A549 (cell line): ENCODE measurements around the gene COL13A1. TPM values are rescaled to one million over a fixed set of nuclear protein-coding genes. Genes with fewer than 3 reads are reported as not detected.

Experiments used
- ATAC-seq, 2 experiments: fragments of 200-7000 bp in 1 of 2; fragments of >200 bp in 1 of 2; cut with Nextera tagmentation in 1 of 2; cut with Tn5 transposase in 1 of 2; 3 replicates each; pipeline versions ENCODE4 v1.8.0 to v1.9.1; 2018 to 2020; ENCODE audit warnings: mild to moderate bottlenecking in 1 of 2, moderate library complexity in 1 of 2
- CTCF ChIA-PET: fragments of 300-600 bp; sonication (Branson Sonifier 250); formaldehyde crosslinking; extraction: SDS; loops from one replicate; lab custom pipeline; 2021; ENCODE audit warnings: antibody characterized with exemption, inconsistent platforms; lab: Yijun Ruan, JAX
- POLR2A ChIA-PET: fragments of 350-600 bp; formaldehyde crosslinking; extraction: SDS; loops from one replicate; lab custom pipeline; 2021; ENCODE audit warnings: antibody characterized with exemption, inconsistent platforms; lab: Yijun Ruan, JAX
- DNase-seq, 2 experiments: peaks; one replicate each; pipeline versions ENCODE4 v3.0.0 to v3.0.0-alpha.2; 2011 to 2016; ENCODE audit warnings: low read depth in 1 of 2, low spot score in 1 of 2
- FAIRE-seq: peaks from 2 replicates; lab custom pipeline; 2011; peaks lifted over from hg19 to GRCh38; lab: Jason Lieb, UNC
- H3K27ac ChIP-seq, 2 experiments: fragments of >200 bp; sonication (Bioruptor Twin); formaldehyde crosslinking; 3 replicates each; pipeline ENCODE4 v1.5.1; 2016 to 2017
- H3K4me1 ChIP-seq: fragments of >200 bp; sonication (Bioruptor Twin); formaldehyde crosslinking; 3 replicates; pipeline ENCODE4 v1.6.1; 2016
- H3K4me2 ChIP-seq: fragments of >200 bp; sonication (Bioruptor Twin); formaldehyde crosslinking; 3 replicates; pipeline ENCODE4 v1.6.1; 2016
- H3K4me3 ChIP-seq: fragments of >200 bp; sonication (Bioruptor Twin); formaldehyde crosslinking; 3 replicates; pipeline ENCODE4 v1.5.1; 2016
- H3K9me3 ChIP-seq: fragments of >200 bp; sonication (Bioruptor Twin); formaldehyde crosslinking; 3 replicates; pipeline ENCODE4 v1.6.1; 2016
- BCL3 ChIP-seq: fragments of >200 bp; sonication (Bioruptor Twin); formaldehyde crosslinking; IDR thresholded peaks from 3 replicates; pipeline ENCODE4 v1.6.1; 2016
- BHLHE40 ChIP-seq: IDR thresholded peaks from 2 replicates; pipeline ENCODE4 v1.6.1; 2012; ENCODE audit warnings: low read depth, low read length, inconsistent platforms
- CBX2 ChIP-seq: fragments of 200-600 bp; sonication (generic); IDR thresholded peaks from 2 replicates; pipeline ENCODE4 v1.6.1; 2016; ENCODE audit warnings: low read depth, mild to moderate bottlenecking, borderline replicate concordance
- CBX8 ChIP-seq: fragments of 200-600 bp; sonication (generic); IDR thresholded peaks from 2 replicates; pipeline ENCODE4 v1.6.1; 2016
- CEBPB ChIP-seq, 2 experiments: fragments of >200 bp in 1 of 2; sonication (Bioruptor Twin) in 1 of 2; formaldehyde crosslinking in 1 of 2; IDR thresholded peaks; 2 replicates each; pipeline ENCODE4 v1.6.1; 2012 to 2016
- CHD2 ChIP-seq: fragments of 150-350 bp; IDR thresholded peaks from 2 replicates; pipeline ENCODE4 v1.6.1; 2014; ENCODE audit warnings: low read length; ENCODE audit not compliant: partially characterized antibody
- EP300 ChIP-seq, 2 experiments: fragments of >200 bp; sonication (Bioruptor Twin); formaldehyde crosslinking; IDR thresholded peaks; 2 replicates in 1 of 2; 3 replicates in 1 of 2; pipeline ENCODE4 v1.6.1; 2016 to 2017
- ESRRA ChIP-seq: fragments of 150-350 bp; IDR thresholded peaks from 2 replicates; pipeline ENCODE4 v1.6.1; 2014; ENCODE audit warnings: mild to moderate bottlenecking, low read length, borderline replicate concordance
- FOSB ChIP-seq: fragments of 250-450 bp; sonication (Bioruptor Pico); IDR thresholded peaks from 2 replicates; pipeline ENCODE4 v1.5.0; 2020; ENCODE audit warnings: mild to moderate bottlenecking, moderate library complexity
- FOXS1 ChIP-seq: fragments of 250-450 bp; sonication (Bioruptor Pico); IDR thresholded peaks from 2 replicates; pipeline ENCODE4 v1.5.0; 2020; ENCODE audit warnings: mild to moderate bottlenecking, moderate library complexity
- HDAC2 ChIP-seq: fragments of 200-600 bp; sonication (generic); IDR thresholded peaks from 2 replicates; pipeline ENCODE4 v1.6.1; 2016
- HES2 ChIP-seq: fragments of >200 bp; sonication (Bioruptor Twin); formaldehyde crosslinking; IDR thresholded peaks from 2 replicates; pipeline ENCODE4 v1.6.1; 2016
- HMGXB4 ChIP-seq: fragments of 250-450 bp; sonication (Bioruptor Pico); IDR thresholded peaks from 2 replicates; pipeline ENCODE4 v1.5.0; 2021; ENCODE audit warnings: mild to moderate bottlenecking, moderate library complexity, borderline replicate concordance
- HOXB13 ChIP-seq: fragments of 250-450 bp; sonication (Bioruptor Pico); IDR thresholded peaks from 2 replicates; pipeline ENCODE4 v1.5.0; 2020; ENCODE audit warnings: low read depth, mild to moderate bottlenecking, moderate library complexity
- KDM5A ChIP-seq: fragments of 200-600 bp; sonication (generic); IDR thresholded peaks from 2 replicates; pipeline ENCODE4 v1.6.1; 2016; ENCODE audit warnings: antibody characterized with exemption, mild to moderate bottlenecking
- MAFK ChIP-seq: fragments of 450-650 bp; IDR thresholded peaks from 2 replicates; pipeline ENCODE4 v1.6.1; 2014; ENCODE audit not compliant: partially characterized antibody
- NPAS2 ChIP-seq: fragments of 250-450 bp; sonication (Bioruptor Pico); IDR thresholded peaks from 2 replicates; pipeline ENCODE4 v1.8.0; 2022; ENCODE audit warnings: mild to moderate bottlenecking, moderate library complexity, borderline replicate concordance
- NR3C1 ChIP-seq: fragments of >200 bp; sonication (Bioruptor Twin); formaldehyde crosslinking; IDR thresholded peaks from 3 replicates; pipeline ENCODE4 v1.6.1; 2017
- PBX3 ChIP-seq: IDR thresholded peaks from 2 replicates; pipeline ENCODE4 v1.6.1; 2012
- PHF8 ChIP-seq: fragments of 200-600 bp; sonication (generic); IDR thresholded peaks from 2 replicates; pipeline ENCODE4 v1.6.1; 2016; ENCODE audit warnings: low read depth, mild to moderate bottlenecking, antibody characterized with exemption, moderate library complexity, borderline replicate concordance
- POLR2AphosphoS2 ChIP-seq: conservative IDR thresholded peaks from 2 replicates; pipeline ENCODE4 v1.6.1; 2012; ENCODE audit warnings: low read length, improper control_type of control experiment, inconsistent platforms
- USF2 ChIP-seq: fragments of 450-650 bp; IDR thresholded peaks from 2 replicates; pipeline ENCODE4 v1.6.1; 2014; ENCODE audit warnings: antibody characterized with exemption
- ZC3H11A ChIP-seq: fragments of 450-650 bp; IDR thresholded peaks from 2 replicates; pipeline ENCODE4 v1.6.1; 2014; ENCODE audit warnings: antibody characterized with exemption, mild to moderate bottlenecking
- ZNF302 ChIP-seq: fragments of 250-450 bp; sonication (Bioruptor Pico); IDR thresholded peaks from 2 replicates; pipeline ENCODE4 v1.9.0; 2021; ENCODE audit warnings: inconsistent platforms, mild to moderate bottlenecking, moderate library complexity
- ZSCAN20 ChIP-seq: fragments of 250-450 bp; sonication (Bioruptor Pico); IDR thresholded peaks from 2 replicates; pipeline ENCODE4 v1.8.0; 2022; ENCODE audit warnings: mild to moderate bottlenecking, moderate library complexity
- WGBS: methylation state at CpG from one replicate; pipeline ENCODE4 v1.1.6; 2017; ENCODE audit errors: missing lambda C conversion rate; 5-methylcytosine and 5-hydroxymethylcytosine counted together
- polyA plus RNA-seq, 4 experiments: library from polyadenylated mRNA; depleted of rRNA in 3 of 4; stranded (reverse); fragments of >200 nt; fragmentation: RNase III in 1 of 4; extraction: RNeasy Plus Mini Kit Qiagen cat#74134 plus additional on column Dnase treatment in 1 of 4; gene quantifications; 2 replicates in 3 of 4; 3 replicates in 1 of 4; pipeline ENCODE4 v1.2.3, GENCODE V29; 2011 to 2017
- TF ChIP-seq, protein P1 (sequence below): fragments of >200 bp; sonication (Bioruptor Twin); formaldehyde crosslinking; IDR thresholded peaks from 3 replicates; pipeline ENCODE4 v1.5.1; 2016
- TF ChIP-seq, protein P2 (sequence below): IDR thresholded peaks from 2 replicates; pipeline ENCODE4 v1.6.1; 2012

Gene COL13A1
- polyA plus RNA-seq, 2 of the 4 experiments (the other 2 are of a cell fraction): 0.08 to 0.27 TPM

DNA sequence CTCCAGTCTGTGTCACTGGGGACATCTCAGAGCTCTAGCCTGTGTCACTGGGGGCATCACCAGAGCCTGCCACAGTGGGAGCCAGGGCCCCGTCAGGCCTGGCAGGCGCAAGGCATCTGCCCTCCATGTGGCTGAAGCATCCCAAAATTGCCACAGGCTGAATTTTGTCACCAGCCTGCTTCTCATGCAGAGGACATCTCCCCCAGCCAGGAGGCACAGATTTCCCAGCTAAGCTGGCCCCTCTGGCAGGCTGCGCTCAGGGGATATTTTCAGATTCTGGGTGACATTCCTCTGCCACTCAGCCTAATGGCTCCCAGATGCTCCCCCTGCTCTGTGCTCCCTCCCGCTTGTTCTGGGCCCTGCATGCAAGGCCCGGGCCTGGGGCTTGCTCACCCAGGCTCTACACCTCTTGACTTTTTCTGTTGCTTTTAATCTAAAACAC, 64.6 kb downstream of the COL13A1 start:
- WGBS: 78% methylated on average over 5 of the region's 5 CpGs
- CTCF ChIA-PET: interaction anchor here (1.3 to 9.0 kb wide), 2 partner anchors 16 to 48 kb away, joined by 3 to 103 read pairs; no protein-coding TSS in a partner anchor
- no peak overlapping the region for H3K4me3 ChIP-seq
- DNase-seq: no peak
- TF ChIP-seq, protein P1, sequence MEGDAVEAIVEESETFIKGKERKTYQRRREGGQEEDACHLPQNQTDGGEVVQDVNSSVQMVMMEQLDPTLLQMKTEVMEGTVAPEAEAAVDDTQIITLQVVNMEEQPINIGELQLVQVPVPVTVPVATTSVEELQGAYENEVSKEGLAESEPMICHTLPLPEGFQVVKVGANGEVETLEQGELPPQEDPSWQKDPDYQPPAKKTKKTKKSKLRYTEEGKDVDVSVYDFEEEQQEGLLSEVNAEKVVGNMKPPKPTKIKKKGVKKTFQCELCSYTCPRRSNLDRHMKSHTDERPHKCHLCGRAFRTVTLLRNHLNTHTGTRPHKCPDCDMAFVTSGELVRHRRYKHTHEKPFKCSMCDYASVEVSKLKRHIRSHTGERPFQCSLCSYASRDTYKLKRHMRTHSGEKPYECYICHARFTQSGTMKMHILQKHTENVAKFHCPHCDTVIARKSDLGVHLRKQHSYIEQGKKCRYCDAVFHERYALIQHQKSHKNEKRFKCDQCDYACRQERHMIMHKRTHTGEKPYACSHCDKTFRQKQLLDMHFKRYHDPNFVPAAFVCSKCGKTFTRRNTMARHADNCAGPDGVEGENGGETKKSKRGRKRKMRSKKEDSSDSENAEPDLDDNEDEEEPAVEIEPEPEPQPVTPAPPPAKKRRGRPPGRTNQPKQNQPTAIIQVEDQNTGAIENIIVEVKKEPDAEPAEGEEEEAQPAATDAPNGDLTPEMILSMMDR: no peak
- TF ChIP-seq HMGXB4 (no peak), CBX8 (no peak), CEBPB (IDR thresholded peaks at IDR 0.05) (no peak), HOXB13 (CRISPR knock-in tag) (no peak), PBX3 (no peak), EP300 (IDR thresholded peaks at IDR 0.05) (no peak), POLR2AphosphoS2 (no peak), BCL3 (no peak), ZC3H11A (no peak), ESRRA (no peak), HDAC2 (no peak), BHLHE40 (no peak), CHD2 (no peak), FOSB (CRISPR knock-in tag) (no peak), NPAS2 (CRISPR knock-in tag) (no peak)
- H3K4me1 ChIP-seq: peaks cover 44% of the 10 kb centered on the region
- POLR2A ChIA-PET: no interaction called here
- peak overlapping the region in 1 of 2 experiments; percentile 46; a peak in 3 of 6 replicates for H3K27ac ChIP-seq
- no peaks in the 10 kb centered on the region for H3K9me3 ChIP-seq
- no peak for ATAC-seq
- no peak for FAIRE-seq
- no peak overlapping the region for H3K4me2 ChIP-seq

GRCh38 chr10:69866688-69867461, 65.2 kb downstream of the COL13A1 start:
- WGBS: 91% methylated on average over 28 of the region's 28 CpGs
- FAIRE-seq: no peak
- DNase-seq: no peak
- peaks cover 38% of the 10 kb centered on the region for H3K4me1 ChIP-seq
- peak overlapping the region in 1 of 2 experiments; percentile 46; a peak in 2 of 6 replicates for H3K27ac ChIP-seq
- POLR2A ChIA-PET: no interaction called here
- no peaks in the 10 kb centered on the region for H3K9me3 ChIP-seq
- ATAC-seq: no peak
- CTCF ChIA-PET: interaction anchor here (1.2 to 9.0 kb wide), 3 partner anchors 16 to 67 kb away, joined by 3 to 103 read pairs (median 4); no protein-coding TSS in a partner anchor
- no peak overlapping the region for H3K4me3 ChIP-seq
- H3K4me2 ChIP-seq: no peak overlapping the region
- TF ChIP-seq ZSCAN20 (no peak), CHD2 (no peak), NR3C1 (no peak), MAFK (no peak), CEBPB (IDR thresholded peaks at IDR 0.05) (no peak), ESRRA (no peak), ZNF302 (CRISPR knock-in tag) (no peak), PBX3 (no peak), PHF8 (no peak), FOSB (CRISPR knock-in tag) (no peak), HES2 (no peak), BHLHE40 (no peak), USF2 (no peak), KDM5A (no peak), FOXS1 (CRISPR knock-in tag) (no peak), ZC3H11A (no peak), CBX2 (no peak)
- TF ChIP-seq, protein P2, sequence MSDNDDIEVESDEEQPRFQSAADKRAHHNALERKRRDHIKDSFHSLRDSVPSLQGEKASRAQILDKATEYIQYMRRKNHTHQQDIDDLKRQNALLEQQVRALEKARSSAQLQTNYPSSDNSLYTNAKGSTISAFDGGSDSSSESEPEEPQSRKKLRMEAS: no peak
